ENCODE data around the gene COPS4.
"Not testable (repeated sequence)": the region's sequence is repeated elsewhere in the genome, so short reads cannot be mapped to it uniquely, and the experiment has no call there.

Gene COPS4

DNA sequence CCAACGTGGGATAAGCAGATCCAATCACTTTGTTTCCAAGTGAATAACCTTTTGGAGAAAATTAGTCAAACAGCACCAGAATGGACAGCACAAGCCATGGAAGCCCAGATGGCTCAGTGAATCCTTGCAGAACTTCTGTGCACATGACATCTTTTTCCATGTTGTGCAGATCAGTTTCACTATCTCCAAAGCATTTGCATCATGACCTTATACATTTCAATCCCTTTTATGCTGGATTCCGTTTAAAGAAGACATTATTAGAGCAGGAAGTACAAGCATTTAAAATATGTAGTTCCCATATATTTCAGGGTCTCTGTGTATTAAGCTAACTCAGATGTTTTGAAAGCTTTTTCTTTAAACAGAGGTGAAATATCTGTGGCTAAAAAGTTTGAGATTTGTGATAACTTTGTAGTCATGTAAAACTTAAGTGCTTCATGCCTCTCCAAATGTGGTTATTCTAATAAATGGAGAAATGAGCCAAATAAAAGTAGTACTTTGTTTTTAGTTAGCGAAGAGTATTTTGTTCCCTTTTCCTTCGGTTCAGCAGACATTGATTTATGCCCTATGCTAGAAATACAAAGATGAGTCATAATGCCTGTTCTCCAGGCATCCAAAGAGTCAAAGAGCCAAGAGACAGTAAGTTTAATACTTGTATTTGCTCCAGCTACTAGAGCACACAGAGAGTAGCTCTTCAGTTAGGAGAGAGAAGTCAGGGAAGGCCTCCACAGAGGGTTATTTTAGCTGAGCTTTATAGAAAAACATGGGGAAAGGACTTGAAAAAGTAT, 40.5 kb downstream of the COPS4 start:
- no peak overlapping the region for H3K4me3 ChIP-seq (ENCODE audit: low read depth, low read length)
- TF ChIP-seq, protein P1, sequence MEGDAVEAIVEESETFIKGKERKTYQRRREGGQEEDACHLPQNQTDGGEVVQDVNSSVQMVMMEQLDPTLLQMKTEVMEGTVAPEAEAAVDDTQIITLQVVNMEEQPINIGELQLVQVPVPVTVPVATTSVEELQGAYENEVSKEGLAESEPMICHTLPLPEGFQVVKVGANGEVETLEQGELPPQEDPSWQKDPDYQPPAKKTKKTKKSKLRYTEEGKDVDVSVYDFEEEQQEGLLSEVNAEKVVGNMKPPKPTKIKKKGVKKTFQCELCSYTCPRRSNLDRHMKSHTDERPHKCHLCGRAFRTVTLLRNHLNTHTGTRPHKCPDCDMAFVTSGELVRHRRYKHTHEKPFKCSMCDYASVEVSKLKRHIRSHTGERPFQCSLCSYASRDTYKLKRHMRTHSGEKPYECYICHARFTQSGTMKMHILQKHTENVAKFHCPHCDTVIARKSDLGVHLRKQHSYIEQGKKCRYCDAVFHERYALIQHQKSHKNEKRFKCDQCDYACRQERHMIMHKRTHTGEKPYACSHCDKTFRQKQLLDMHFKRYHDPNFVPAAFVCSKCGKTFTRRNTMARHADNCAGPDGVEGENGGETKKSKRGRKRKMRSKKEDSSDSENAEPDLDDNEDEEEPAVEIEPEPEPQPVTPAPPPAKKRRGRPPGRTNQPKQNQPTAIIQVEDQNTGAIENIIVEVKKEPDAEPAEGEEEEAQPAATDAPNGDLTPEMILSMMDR (conservative IDR thresholded peaks at IDR 0.05; ENCODE audit: low read depth, low read length), result no peak
- peak; percentile 61 for DNase-seq (ENCODE audit: low read depth)

DNA sequence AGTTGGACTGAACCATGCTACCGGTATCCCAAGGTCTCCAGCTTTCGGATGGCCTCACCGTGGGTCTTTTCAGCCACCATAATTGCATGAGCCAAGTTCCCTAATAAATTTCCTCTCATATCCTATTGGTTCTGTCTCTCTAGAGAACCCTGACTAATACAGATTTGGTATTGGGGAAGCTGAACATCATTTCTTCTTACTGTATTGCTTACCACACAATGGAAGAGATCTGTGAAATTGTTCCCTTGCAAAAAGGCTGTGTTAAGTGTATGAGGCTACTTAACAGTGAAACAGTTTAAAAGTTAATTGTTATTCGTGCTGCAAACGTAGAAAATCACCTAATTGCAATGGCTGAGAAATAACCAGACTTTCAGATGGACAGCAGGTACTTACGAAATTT, 45.6 kb downstream of the COPS4 start:
- DNase-seq (ENCODE audit: low read depth), result no peak
- TF ChIP-seq, protein P1 (conservative IDR thresholded peaks at IDR 0.05; ENCODE audit: low read depth, low read length), result no peak
- H3K4me3 ChIP-seq (ENCODE audit: low read depth, low read length), result no peak overlapping the region

DNA sequence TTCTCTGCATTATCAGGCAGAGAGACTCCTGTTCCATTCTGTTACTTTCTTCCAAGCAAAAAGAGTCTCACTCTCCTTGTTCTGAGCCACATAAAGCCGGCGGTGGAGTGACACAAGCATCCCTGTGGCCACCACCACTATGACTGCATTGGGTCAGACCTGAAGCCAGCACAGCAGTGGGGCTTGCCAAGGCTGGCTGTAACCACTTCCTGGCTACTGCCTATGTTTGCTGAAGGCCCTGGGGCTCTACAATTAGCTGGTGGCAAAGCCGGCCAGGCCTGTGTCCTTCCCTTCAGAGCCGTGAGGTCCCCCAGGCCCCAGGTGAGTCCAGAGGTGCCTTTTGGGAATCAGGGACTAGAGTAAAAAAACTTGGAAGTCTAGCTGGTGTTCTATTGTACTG, 47.8 kb downstream of the COPS4 start:
- no peak for DNase-seq (ENCODE audit: low read depth)
- TF ChIP-seq, protein P1 (conservative IDR thresholded peaks at IDR 0.05; ENCODE audit: low read depth, low read length), result no peak
- H3K4me3 ChIP-seq (ENCODE audit: low read depth, low read length), result no peak overlapping the region

DNA sequence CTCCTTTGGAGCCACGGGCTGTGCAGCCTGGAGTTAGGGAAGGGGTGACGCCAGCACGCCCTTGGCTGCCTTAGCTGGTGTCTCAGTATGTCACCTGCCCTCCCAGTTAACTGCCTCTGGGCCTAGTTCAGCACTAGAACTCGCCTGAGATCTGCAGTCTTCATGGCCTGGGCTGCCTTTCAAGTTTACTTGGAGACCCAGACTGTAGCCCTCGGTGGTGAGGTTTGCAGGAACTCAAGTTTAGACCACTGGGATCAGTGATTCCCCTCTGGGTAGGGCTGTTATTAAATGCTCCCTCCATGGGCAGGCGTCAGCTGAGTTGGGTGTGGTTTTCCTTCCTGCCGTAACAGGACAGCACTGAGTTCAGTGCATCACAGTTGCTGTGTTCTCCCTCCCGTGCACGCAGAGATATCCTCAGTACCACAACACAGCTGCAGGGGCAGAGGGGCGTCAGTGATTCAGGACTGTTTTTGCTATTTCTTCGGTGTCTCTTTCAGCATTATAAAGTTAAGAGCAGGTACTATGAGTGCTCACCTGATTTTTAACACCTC, 49.0 kb downstream of the COPS4 start:
- H3K4me3 ChIP-seq (ENCODE audit: low read depth, low read length), result no peak overlapping the region
- DNase-seq (ENCODE audit: low read depth), result no peak
- TF ChIP-seq, protein P1 (conservative IDR thresholded peaks at IDR 0.05; ENCODE audit: low read depth, low read length), result no peak

DNA sequence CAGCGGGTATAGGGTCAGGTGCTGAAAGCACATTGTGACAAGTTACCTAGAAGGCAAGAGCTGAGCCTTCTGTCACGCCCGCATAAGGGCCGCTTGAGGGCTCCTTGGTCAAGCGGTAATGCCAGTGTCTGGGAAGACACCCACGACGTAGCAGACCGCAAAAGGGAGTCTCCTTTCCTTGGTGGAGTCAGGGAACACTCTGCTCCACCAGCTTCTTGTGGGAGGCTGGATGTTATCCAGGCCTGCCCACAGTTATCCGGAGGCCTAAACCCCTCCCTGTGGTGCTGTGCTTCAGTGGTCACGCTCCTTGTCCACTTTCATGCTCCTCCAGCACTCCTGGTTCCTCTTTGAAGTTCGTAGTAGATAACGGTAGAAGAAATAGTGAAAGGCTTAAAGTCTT, 50.0 kb downstream of the COPS4 start:
- H3K4me3 ChIP-seq (ENCODE audit: low read depth, low read length); DNase-seq (ENCODE audit: low read depth): not testable (repeated sequence)

DNA sequence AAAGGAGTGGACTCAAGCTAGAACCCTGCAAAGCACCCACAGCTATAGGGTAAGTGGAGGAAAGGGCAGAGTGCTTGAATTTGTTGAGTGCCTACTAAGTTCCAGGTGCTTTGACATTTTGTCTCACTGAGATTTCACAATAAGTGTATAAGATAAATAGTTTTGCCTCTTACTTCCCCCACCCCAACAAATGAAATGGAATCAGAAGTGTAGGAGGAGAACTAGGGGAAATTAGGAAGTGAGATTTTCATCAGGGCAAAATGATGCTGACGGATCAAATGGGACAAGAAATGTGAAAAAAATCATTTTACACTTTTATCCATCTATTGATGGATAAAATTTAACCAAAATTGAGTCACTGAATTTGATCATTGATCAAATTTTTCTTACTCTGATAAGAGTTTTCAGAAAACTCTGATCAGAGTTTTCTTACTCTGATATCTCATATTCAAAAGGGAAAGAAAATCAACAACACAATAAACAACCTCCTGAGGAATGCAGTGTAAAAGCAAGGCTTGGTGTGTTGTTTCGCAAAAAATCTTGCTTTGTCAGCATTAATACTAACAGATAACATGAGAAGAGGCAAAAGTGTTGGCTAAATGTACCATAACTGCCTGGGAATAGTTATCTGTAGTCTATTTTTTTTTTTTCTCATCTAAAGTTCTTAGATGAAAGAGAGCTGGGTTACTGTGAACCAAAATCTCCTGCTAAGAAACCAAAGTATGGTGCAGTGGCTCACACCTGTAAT, 54.6 kb downstream of the COPS4 start:
- DNase-seq (ENCODE audit: low read depth), result no peak
- TF ChIP-seq, protein P1 (conservative IDR thresholded peaks at IDR 0.05; ENCODE audit: low read depth, low read length), result no peak
- no peak overlapping the region for H3K4me3 ChIP-seq (ENCODE audit: low read depth, low read length)

DNA sequence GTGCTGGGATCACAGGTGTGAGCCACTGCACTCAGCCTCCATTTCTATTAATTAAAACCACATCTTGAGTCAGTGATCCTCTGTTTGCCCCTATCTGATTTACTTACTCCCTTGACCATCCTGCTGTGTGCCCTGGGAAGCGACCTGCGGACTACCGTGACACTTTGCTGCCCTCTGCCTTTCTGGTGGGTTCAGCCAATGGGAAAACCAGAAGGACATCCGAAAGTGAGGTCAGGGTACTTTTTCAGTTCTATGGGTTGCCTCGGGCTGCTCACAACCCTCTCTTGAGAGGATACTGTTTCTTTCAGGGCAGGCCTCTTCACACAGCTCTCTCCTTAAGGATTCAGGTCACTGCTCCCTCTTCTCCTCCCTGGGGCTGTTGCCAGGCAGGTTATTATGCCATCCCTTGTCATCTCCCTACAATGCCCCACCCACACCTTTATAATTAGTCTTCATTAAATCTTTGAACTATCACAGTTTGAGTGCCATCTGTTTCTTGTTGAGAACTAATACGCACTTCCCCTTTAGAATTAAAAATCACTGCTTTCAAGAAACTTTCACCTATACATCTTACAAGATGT, 58.2 kb downstream of the COPS4 start:
- no peak for DNase-seq (ENCODE audit: low read depth)
- TF ChIP-seq, protein P1 (conservative IDR thresholded peaks at IDR 0.05; ENCODE audit: low read depth, low read length), result no peak
- no peak overlapping the region for H3K4me3 ChIP-seq (ENCODE audit: low read depth, low read length)

All from choroid plexus epithelial cell (primary cell).